GM23248 (cell line): ENCODE results near the gene ATE1.

ENCODE experiments used
- EZH2 ChIP-seq: fragments of 200-600 bp; sonication (generic); IDR thresholded peaks from 2 replicates; pipeline ENCODE4 v1.6.1; 2018; ENCODE audit warnings: antibody characterized with exemption, mild to moderate bottlenecking; ENCODE audit not compliant: insufficient read depth, poor library complexity, severe bottlenecking
- EZH2phosphoT487 ChIP-seq: fragments of 200-600 bp; sonication (generic); IDR thresholded peaks from 2 replicates; pipeline ENCODE4 v1.6.1; 2018; ENCODE audit warnings: antibody characterized with exemption, moderate library complexity, mild to moderate bottlenecking, low read depth; ENCODE audit not compliant: insufficient read depth

- no peak for TF ChIP-seq EZH2
- no peak for TF ChIP-seq EZH2phosphoT487
Observed at GRCh38 chr10:121710207-121710606, 217.6 kb downstream of the ATE1 start.
